AG09309 (cell line): Measurements from ENCODE around the gene ATAD5.
"Not testable (repeated sequence)": the region's sequence is repeated elsewhere in the genome, so short reads cannot be mapped to it uniquely, and the experiment has no call there.

Source experiments
- DNase-seq: peaks from one replicate; pipeline ENCODE4 v3.0.0-alpha.2; 2010; ENCODE audit warnings: low read depth
- H3K4me3 ChIP-seq: 2 replicates; pipeline ENCODE4 v1.5.1; 2011; ENCODE audit warnings: mild to moderate bottlenecking, low read depth, low read length, moderate library complexity; ENCODE audit not compliant: control insufficient read depth
- CTCF ChIP-seq: IDR thresholded peaks from 2 replicates; pipeline ENCODE4 v1.5.1; 2011; ENCODE audit warnings: mild to moderate bottlenecking, low read depth, low read length, inconsistent platforms; ENCODE audit not compliant: insufficient read depth, control insufficient read depth; ENCODE audit errors: missing control alignments

ATAD5 gene

GRCh38 chr17:30928584-30928983 lies 96.8 kb downstream of the ATAD5 start:
- TF ChIP-seq CTCF, result no peak
- no peak overlapping the region for H3K4me3 ChIP-seq
- DNase-seq, result no peak

- DNase-seq, result no peak
- no peak overlapping the region for H3K4me3 ChIP-seq
- TF ChIP-seq CTCF, result no peak
Observed at GRCh38 chr17:30929081-30929633, 97.4 kb downstream of the ATAD5 start.

DNA sequence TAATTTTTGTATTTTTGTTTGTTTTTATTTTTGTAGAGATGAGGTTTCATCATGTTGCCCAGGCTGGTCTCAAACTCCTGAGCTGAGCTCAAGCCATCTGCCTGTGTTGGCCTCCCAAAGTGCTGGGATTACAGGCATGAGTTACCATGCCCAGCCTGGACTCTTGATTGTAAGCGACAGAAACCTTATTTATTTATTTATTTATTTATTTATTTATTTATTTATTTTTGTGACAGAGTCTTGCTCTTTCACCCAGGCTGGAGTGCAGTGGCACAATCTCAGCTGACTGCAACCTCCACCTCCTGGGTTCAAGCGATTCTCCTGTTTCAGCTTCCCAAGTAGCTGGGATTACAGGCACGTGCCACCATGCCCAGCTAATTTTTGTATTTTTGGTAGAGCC lies 98.1 kb downstream of the ATAD5 start:
- DNase-seq, H3K4me3 ChIP-seq: not testable (repeated sequence)

DNA sequence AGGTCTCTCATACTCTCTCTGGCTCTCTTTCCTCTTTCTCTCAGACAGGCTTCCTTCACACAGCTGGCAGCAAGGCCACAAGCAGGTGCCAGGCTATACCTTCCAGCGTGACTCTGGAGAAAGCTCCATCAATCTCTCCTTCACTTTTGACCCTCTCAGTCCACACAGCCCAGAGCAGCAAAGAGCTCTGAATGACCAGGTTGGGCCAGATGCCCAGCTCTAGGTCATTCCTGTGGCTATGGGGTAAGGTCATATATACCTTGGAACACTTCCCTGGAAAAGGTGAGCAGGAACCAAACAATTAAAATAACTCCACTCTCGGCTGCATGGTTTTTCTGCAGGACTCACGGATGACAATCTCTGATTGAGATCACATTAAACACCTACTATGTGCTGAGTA lies 98.7 kb downstream of the ATAD5 start:
- TF ChIP-seq CTCF, result no peak
- no peak overlapping the region for H3K4me3 ChIP-seq
- no peak for DNase-seq

DNA sequence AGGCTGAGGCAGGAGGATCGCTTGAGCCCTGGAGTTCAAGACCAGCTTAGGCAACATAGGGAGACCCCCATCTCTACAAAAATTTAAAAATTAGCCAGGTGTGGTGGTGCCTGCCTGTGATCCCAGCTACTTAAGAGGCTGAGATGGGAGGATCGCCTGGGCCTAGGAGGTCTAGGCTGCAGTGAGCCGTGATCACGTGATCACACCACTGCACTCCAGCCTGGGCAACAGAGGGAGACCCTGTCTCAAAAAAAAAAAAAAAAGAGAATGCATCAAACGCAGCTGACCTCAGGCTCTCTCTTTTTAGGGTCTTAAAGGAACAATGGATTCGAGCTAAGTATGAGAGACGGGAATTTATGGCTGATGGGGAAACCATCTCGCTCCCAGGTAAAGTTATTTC lies 99.8 kb downstream of the ATAD5 start:
- H3K4me3 ChIP-seq, DNase-seq: not testable (repeated sequence)

DNA sequence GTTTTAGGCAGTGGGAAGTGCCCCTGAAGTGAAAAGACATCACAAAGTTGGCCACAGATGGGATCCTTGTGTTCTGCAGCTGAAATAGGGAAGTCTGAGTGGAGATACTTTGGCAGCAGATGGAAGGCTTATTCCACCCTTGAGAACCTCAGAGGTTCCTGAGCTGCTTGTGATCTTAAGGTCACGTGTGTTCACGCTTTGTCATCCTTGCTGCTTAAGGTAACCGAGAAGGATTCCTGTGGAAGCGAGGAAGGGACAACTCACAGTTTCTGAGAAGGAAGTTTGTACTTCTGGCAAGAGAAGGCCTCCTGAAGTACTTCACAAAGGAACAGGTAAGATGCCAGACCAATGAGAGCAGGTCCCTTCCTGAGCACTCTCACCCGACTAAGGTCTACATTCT lies 102.2 kb downstream of the ATAD5 start:
- no peak for DNase-seq
- no peak overlapping the region for H3K4me3 ChIP-seq
- no peak for TF ChIP-seq CTCF

DNA sequence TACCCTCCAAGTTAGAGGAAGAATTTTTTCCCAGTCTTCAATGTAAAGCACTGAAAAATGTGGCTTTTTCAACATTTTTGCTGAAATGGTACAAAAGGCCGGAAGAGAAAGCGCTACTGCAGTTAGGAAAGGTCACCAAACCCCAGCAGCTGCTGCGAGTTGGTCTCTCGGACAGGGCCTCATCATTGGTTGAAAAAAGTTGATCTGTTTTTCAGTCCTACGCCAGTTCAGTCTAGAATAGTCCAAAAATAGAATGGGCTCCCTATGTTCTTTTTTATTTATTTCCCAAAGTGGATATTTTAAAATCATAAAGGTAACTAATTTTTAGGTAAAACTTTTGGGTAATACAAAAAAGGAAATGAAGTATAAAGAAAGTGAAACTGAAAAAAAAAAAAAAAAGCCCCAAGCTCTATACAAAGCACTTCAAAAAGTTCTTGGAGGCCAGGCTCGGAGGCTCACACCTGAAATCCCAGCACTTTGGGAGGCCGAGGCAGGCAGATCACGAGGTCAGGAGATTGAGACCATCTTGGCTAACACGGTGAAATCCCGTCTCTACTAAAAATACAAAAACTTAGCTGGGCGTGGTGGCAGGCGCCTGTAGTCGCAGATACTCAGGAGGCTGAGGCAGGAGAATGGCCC lies 107.4 kb downstream of the ATAD5 start:
- DNase-seq, result no peak
- no peak for TF ChIP-seq CTCF
- no peak overlapping the region for H3K4me3 ChIP-seq
